K562 (cell line): ENCODE data around the gene KAZN. TPM values are rescaled to one million over a fixed set of nuclear protein-coding genes. Genes with fewer than 3 reads are reported as not detected.

Experiments
- ATAC-seq: fragments of 200-7000 bp; cut with Tn5 transposase; 3 replicates; pipeline ENCODE4 v1.9.1; 2020; ENCODE audit warnings: moderate library complexity
- BruUV-seq: library from RNA; stranded (reverse); fragments of 400-500 nt; replicated peaks from 2 replicates; lab custom pipeline; 2021; lab: Mats Ljungman, UMichigan
- CTCF ChIA-PET: fragments of 300-600 bp; formaldehyde crosslinking; extraction: SDS; loops from one replicate; lab custom pipeline; 2021; ENCODE audit warnings: low intra/inter-chr PET ratio; lab: Yijun Ruan, JAX
- POLR2A ChIA-PET: fragments of 300-600, 350-650 bp; sonication (Branson Sonifier 250); formaldehyde crosslinking; extraction: SDS; loops from one replicate; lab custom pipeline; 2021; ENCODE audit warnings: antibody characterized with exemption, inconsistent platforms; lab: Yijun Ruan, JAX
- DNase-seq, 4 experiments: peaks; one replicate each; pipeline versions ENCODE4 v3.0.0 to v3.0.0-alpha.2; 2011 to 2018; ENCODE audit warnings: low spot score in 3 of 4, mixed read lengths in 3 of 4; ENCODE audit errors: extremely low read depth in 1 of 4
- FAIRE-seq: peaks from 2 replicates; lab custom pipeline; 2011; peaks lifted over from hg19 to GRCh38; lab: Jason Lieb, UNC
- H2AFZ ChIP-seq: 2 replicates; pipeline ENCODE4 v1.6.0; 2011; ENCODE audit warnings: low read depth, low read length, control low read depth, inconsistent platforms
- H3K27ac ChIP-seq: fragments of 200-600 bp; 3 replicates; pipeline ENCODE4 v1.8.0; 2011; ENCODE audit warnings: low read depth, mild to moderate bottlenecking, control low read depth, inconsistent platforms, low read length, moderate library complexity, mixed read lengths; ENCODE audit errors: extremely low read depth
- H3K27me3 ChIP-seq, 2 experiments: fragments of 300-600 bp in 1 of 2; 2 replicates in 1 of 2; 3 replicates in 1 of 2; pipeline versions ENCODE4 v1.6.0 to v1.8.0; 2011; ENCODE audit warnings: inconsistent platforms in 2 of 2, low read length in 2 of 2, mild to moderate bottlenecking in 1 of 2, mixed read lengths in 1 of 2, moderate library complexity in 1 of 2; ENCODE audit not compliant: control insufficient read depth in 2 of 2, insufficient read depth in 2 of 2
- H3K36me3 ChIP-seq: fragments of 300-600 bp; 3 replicates; pipeline ENCODE4 v1.8.0; 2011; ENCODE audit warnings: mild to moderate bottlenecking, low read length, inconsistent platforms; ENCODE audit not compliant: control insufficient read depth, insufficient read depth
- H3K4me1 ChIP-seq, 2 experiments: fragments of 200-600 bp in 1 of 2; replicated peaks in 1 of 2; 2 replicates in 1 of 2; 3 replicates in 1 of 2; pipeline versions ENCODE4 v1.5.1 to v1.8.0; 2011; ENCODE audit warnings: inconsistent platforms in 2 of 2, low read length in 2 of 2, mild to moderate bottlenecking in 1 of 2, mixed read lengths in 1 of 2, moderate library complexity in 1 of 2; ENCODE audit not compliant: control insufficient read depth in 2 of 2, insufficient read depth in 2 of 2
- H3K4me2 ChIP-seq: 2 replicates; pipeline ENCODE4 v1.6.1; 2011; ENCODE audit warnings: low read length, control low read depth, inconsistent platforms, mixed read lengths; ENCODE audit not compliant: insufficient read depth
- H3K4me3 ChIP-seq: fragments of 200-600 bp; sonication (generic), shearing (Covaris generic); 2 replicates; pipeline ENCODE4 v1.5.1; 2016; ENCODE audit warnings: control low read depth, inconsistent platforms
- H3K79me2 ChIP-seq: fragments of 200-600 bp; 3 replicates; pipeline ENCODE4 v1.8.0; 2011; ENCODE audit warnings: low read length, inconsistent platforms; ENCODE audit not compliant: control insufficient read depth, insufficient read depth
- H3K9ac ChIP-seq, 2 experiments: 2 replicates each; pipeline versions ENCODE4 v1.6.0 to v1.6.1; 2011; ENCODE audit warnings: low read depth in 2 of 2, low read length in 2 of 2, control low read depth in 1 of 2, inconsistent platforms in 1 of 2, mild to moderate bottlenecking in 1 of 2, mixed read lengths in 1 of 2; ENCODE audit not compliant: insufficient read depth in 1 of 2
- H3K9me1 ChIP-seq: one replicate; pipeline ENCODE4 v1.6.0; 2011; ENCODE audit warnings: inconsistent platforms, mild to moderate bottlenecking, low read length, moderate library complexity; ENCODE audit not compliant: control insufficient read depth, insufficient read depth
- H3K9me3 ChIP-seq: replicated peaks from 2 replicates; pipeline ENCODE4 v1.5.1; 2011; ENCODE audit warnings: low read depth, low read length, inconsistent platforms; ENCODE audit not compliant: control insufficient read depth, insufficient read depth
- H4K20me1 ChIP-seq: replicated peaks from 2 replicates; pipeline ENCODE4 v1.6.1; 2011; ENCODE audit warnings: low read length, inconsistent platforms, mixed read lengths; ENCODE audit not compliant: control insufficient read depth, insufficient read depth
- EP400 ChIP-seq: fragments of 450-650 bp; IDR thresholded peaks from 2 replicates; pipeline ENCODE4 v1.6.1; 2017; ENCODE audit warnings: antibody characterized with exemption, mild to moderate bottlenecking, moderate library complexity
- KDM1A ChIP-seq, 2 experiments: fragments of 450-650 bp; IDR thresholded peaks; 2 replicates each; pipeline ENCODE4 v1.6.1; 2016; ENCODE audit warnings: mild to moderate bottlenecking in 2 of 2
- KLF10 ChIP-seq: fragments of 250-450 bp; sonication (Bioruptor Pico); IDR thresholded peaks from 2 replicates; pipeline ENCODE4 v1.6.1; 2021; ENCODE audit warnings: matching md5 sums
- SOX6 ChIP-seq: fragments of 450-650 bp; IDR thresholded peaks from 2 replicates; pipeline ENCODE4 v1.6.1; 2014; ENCODE audit warnings: mild to moderate bottlenecking
- ZBTB40 ChIP-seq, 2 experiments: fragments of 450-650 bp in 1 of 2; sonication (generic) in 1 of 2; formaldehyde crosslinking in 1 of 2; IDR thresholded peaks; 2 replicates each; pipeline versions ENCODE4 v1.7.1 to v1.9.0; 2016 to 2022; ENCODE audit warnings: inconsistent platforms in 1 of 2, mild to moderate bottlenecking in 1 of 2, missing genetic modification reagents in 1 of 2
- ZNF507 ChIP-seq: conservative IDR thresholded peaks from 2 replicates; pipeline ENCODE4 v1.6.1; 2017; ENCODE audit warnings: missing genetic modification characterization, missing compliant biosample characterization
- WGBS: fragments of 100-300 bp; shearing (Covaris generic); methylation state at CpG from one replicate; pipeline ENCODE4 v1.1.6; 2016; ENCODE audit warnings: low coverage, mixed read lengths; ENCODE audit not compliant: insufficient coverage; ENCODE audit errors: missing lambda C conversion rate; 5-methylcytosine and 5-hydroxymethylcytosine counted together
- in situ Hi-C: fragments of 300-500 bp; cut with MboI; formaldehyde crosslinking; loops from 4 replicates; pipeline ENCODE4 v1.15.0; 2018; ENCODE audit warnings: inconsistent platforms, mixed read lengths
- intact Hi-C: fragments of 100-400 bp; cut with micrococcal nuclease; formaldehyde crosslinking; loops from 2 replicates; pipeline ENCODE4 v1.14.2; 2022
- polyA plus RNA-seq, 8 experiments: library from polyadenylated mRNA; depleted of rRNA in 4 of 8; stranded (reverse) in 5 of 8; unstranded in 3 of 8; fragments of >200 nt; fragmentation: Nextera tagmentation in 2 of 8; fragmentation: Illumina TruSeq in 1 of 8; extraction: Ambion mirVana in 2 of 8; extraction: Trizol in 1 of 8; gene quantifications; 2 replicates each; pipeline versions ENCODE4 v1.2.1 to v1.2.3, GENCODE V29; 2011 to 2014; ENCODE audit warnings: inconsistent platforms in 1 of 8, missing spikeins in 1 of 8
- total RNA-seq, 7 experiments: library from RNA; depleted of rRNA in 6 of 7; stranded (reverse); fragments of >200 nt in 6 of 7; fragmentation: Illumina TruSeq in 2 of 7; extraction: Trizol in 2 of 7; gene quantifications; 2 replicates each; pipeline versions ENCODE4 v1.2.1 to v1.2.3, GENCODE V29; 2011 to 2021; ENCODE audit warnings: low replicate concordance in 1 of 7
- TF ChIP-seq, protein P1 (sequence below): fragments of 450-650 bp; IDR thresholded peaks from 2 replicates; pipeline ENCODE4 v1.6.1; 2018; ENCODE audit not compliant: partially characterized antibody

Gene KAZN
- total and polyA plus RNA-seq, 9 of the 15 experiments (the other 6 are each of a cell fraction or from before 2014, with no cell fraction given): 2.1 to 21.6 (median 5.4) TPM

DNA sequence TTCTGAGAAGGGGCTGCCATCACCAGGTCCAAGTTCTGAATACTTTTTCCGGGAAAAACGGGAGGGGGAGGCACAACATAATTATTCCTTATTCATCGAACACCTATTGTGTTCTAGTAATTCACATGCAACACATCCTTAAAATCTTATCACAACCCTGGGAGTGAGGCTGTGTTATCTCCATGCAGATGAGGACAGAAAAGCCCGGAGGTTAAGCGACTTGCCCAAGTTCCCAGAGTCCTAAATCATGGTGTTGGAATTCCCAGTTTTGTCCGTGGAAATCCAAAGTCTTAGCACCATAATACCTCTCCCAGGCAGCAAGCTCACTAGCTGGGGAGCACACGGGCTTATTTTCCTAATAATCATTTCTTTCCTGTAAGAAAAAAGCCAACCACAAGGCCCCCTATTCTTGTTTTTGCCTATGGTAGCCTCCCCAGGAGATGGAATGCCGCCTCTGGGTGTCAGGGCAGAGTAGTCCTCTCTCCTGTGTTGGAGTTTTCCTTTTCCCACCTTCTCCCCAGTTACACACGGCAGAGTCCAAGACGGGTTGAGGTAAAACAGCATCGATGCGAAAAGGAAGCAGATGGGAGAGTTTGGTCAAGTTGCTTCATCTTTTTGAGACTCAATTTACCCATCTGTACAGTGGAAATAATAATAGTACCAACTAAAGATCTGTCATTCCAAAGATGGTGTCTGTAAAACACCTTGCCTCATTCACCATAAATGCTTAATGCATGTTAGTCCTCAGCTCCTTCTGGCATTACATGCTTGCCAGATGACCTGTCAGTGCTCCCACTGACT, 327.1 kb downstream of the KAZN start:
- in situ Hi-C loops: no loop called here
- TSS peak; percentile 45 for BruUV-seq
- Histone ChIP-seq H3K9me3 (no peaks in the 10 kb centered on the region), H2AFZ (peak overlapping the region; percentile 51; the same call in 1 of the 2 replicates), H3K4me2 (peak overlapping the region; percentile 81), H3K27me3 (no peaks in the 10 kb centered on the region; a peak in 1 of 5 replicates), H3K9me1 (no peaks in the 10 kb centered on the region), H3K27ac (no peak overlapping the region), H3K9ac (peak overlapping the region in 1 of 2 experiments; percentile 91; a peak in 1 of 4 replicates), H4K20me1 (peaks cover 25% of the 10 kb centered on the region), H3K79me2 (peaks cover 46% of the 10 kb centered on the region), H3K36me3 (peaks cover 8% of the 10 kb centered on the region; the same call in 1 of the 3 replicates), H3K4me1 (peaks cover 32 to 40% of the 10 kb centered on the region in 2 experiments), H3K4me3 (peak overlapping the region; percentile 59)
- DNase-seq (no peak), FAIRE-seq (peak; percentile 6), ATAC-seq (no peak)
- ChIA-PET CTCF (interaction anchor here (1.0 to 1.2 kb wide), 2 partner anchors 102 to 121 kb away, joined by 4 read pairs; no protein-coding TSS in a partner anchor), POLR2A (no interaction called here)
- intact Hi-C loops: loop anchor here (5.0 kb wide), 3 partner anchors 47 to 148 kb away; no protein-coding TSS in a partner anchor
- WGBS: 35% methylated on average over 12 of the region's 12 CpGs
- TF ChIP-seq ZNF507 (tag): no peak
- TF ChIP-seq, protein P1, sequence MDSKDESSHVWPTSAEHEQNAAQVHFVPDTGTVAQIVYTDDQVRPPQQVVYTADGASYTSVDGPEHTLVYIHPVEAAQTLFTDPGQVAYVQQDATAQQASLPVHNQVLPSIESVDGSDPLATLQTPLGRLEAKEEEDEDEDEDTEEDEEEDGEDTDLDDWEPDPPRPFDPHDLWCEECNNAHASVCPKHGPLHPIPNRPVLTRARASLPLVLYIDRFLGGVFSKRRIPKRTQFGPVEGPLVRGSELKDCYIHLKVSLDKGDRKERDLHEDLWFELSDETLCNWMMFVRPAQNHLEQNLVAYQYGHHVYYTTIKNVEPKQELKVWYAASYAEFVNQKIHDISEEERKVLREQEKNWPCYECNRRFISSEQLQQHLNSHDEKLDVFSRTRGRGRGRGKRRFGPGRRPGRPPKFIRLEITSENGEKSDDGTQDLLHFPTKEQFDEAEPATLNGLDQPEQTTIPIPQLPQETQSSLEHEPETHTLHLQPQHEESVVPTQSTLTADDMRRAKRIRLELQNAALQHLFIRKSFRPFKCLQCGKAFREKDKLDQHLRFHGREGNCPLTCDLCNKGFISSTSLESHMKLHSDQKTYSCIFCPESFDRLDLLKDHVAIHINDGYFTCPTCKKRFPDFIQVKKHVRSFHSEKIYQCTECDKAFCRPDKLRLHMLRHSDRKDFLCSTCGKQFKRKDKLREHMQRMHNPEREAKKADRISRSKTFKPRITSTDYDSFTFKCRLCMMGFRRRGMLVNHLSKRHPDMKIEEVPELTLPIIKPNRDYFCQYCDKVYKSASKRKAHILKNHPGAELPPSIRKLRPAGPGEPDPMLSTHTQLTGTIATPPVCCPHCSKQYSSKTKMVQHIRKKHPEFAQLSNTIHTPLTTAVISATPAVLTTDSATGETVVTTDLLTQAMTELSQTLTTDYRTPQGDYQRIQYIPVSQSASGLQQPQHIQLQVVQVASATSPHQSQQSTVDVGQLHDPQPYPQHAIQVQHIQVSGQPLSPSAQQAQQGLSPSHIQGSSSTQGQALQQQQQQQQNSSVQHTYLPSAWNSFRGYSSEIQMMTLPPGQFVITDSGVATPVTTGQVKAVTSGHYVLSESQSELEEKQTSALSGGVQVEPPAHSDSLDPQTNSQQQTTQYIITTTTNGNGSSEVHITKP: no peak
- peak in 1 of 2 experiments; percentile 26; a peak in 1 of 4 replicates for TF ChIP-seq KDM1A (IDR thresholded peaks at IDR 0.05)
- peak; percentile 46; the same call in 1 of the 2 replicates for TF ChIP-seq SOX6
- TF ChIP-seq KLF10 (CRISPR knock-in tag): no peak
- 0 out of 2 replicates have a peak, but pooled peaks have one; percentile 0 for TF ChIP-seq ZBTB40 (IDR thresholded peaks at IDR 0.05)
- TF ChIP-seq ZBTB40 (CRISPR knock-in tag; IDR thresholded peaks at IDR 0.05): no peak
- TF ChIP-seq EP400: 0 out of 2 replicates have a peak, but pooled peaks have one; percentile 5
